GM19025 (cell line): ENCODE results near the gene PLXNA2.

Source experiments
- ATAC-seq: cut with Tn5 transposase; IDR thresholded peaks from one replicate; pipeline ENCODE4 v1.9.1; 2021; ENCODE audit warnings: mild to moderate bottlenecking, low read depth, moderate library complexity; ENCODE audit not compliant: unreplicated experiment

Gene PLXNA2

DNA sequence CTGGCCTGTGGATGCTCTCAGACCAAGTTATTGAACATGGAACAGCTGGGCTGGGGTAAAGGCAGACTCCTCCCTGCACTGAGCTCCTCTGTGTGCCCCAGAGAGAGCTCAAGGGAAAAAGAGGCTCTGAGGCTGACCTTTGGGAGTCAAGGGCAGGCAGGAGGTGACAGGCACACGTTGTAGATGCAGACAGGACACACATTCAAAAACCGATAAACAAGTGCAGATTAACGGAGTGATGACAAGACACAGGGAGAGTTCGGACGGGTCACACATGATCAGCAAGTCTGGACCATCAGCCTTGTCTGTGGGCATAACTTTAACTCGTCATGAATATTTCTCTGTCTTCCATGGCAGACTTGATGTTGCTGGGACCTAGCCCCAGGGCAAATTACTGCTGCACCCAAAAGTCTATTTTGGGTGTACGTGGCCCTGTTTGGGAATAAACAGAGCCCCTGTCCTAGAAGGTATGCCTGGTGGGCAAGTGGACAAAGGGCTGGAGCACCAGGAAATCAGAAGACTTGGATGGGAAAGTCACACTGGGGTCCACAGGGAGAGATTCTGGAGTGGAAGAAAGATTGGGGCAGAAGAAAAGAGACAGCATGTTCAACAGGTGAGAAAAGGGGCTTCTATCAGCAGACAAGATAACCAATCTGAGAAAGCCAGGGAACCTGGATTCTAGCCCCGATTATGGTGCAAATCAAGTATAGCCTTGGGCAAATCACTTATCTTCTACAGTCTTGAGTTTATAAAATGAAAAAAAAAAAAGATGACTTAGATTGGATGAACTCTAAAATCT, 74.9 kb downstream of the PLXNA2 start:
- ATAC-seq = no peak

DNA sequence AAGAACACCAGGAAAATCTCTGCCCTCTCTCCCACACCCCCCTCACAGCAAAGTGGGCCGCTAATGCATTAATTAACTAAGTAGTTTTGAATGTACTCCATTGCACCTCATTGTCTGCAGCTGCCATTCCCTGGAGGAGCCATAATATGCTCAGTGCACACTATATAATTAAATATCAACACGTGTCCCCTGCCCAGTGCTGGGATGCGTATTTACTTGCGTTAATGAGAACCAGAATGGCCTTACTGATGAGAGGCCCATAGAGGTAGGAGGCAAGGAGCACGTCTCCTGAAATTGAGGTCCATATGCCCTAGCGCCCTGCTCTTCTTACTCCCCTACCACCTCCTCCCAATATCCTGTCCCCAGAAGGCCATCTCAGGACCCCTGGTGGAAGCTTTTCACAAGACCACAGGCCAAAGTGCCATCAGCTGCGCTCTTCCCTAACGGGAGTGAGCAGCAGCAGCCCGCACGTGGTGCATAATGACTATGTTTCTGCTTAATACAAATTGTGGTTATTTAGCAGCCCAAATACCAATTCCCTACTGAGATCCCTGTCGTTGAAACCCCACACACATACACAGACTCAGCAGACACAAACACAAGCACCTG, 76.8 kb downstream of the PLXNA2 start:
- no peak for ATAC-seq

DNA sequence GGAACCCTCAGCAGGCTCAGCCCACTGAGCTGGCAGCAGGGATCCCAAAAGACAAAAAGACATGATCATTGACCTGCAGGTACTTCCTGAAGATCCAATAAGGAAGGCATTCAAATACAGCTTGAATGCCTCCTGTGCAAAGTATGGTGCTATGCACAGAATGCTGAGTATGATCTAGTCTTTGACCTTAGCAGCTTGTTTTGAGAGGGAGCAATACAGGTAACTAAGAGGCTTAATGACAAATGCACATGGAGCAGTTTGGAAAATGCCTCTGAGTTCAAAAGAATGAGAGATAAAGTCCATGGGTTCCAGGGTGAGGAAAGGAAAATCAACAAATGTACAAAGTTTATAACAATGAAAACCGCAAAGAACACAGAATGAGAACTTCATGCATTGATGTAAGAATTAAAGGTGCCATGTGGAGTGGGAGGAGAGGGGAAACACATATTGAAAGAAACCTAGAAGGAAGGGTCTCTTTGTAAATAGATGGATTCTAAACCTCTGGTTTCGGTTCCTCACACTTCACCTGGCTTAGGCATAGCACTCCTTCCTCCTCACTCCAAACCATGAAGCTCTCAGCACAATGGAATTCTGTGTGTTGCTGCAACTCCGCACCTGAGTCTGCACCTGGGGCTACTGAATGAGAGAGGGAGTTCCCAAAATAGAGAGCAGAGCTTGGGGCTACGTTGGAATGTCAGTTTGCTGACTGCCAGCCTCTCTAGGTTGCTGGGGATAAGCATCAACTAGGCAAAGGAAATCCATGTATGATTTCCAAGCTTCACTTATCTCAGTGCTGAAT, 77.6 kb downstream of the PLXNA2 start:
- no peak for ATAC-seq

DNA sequence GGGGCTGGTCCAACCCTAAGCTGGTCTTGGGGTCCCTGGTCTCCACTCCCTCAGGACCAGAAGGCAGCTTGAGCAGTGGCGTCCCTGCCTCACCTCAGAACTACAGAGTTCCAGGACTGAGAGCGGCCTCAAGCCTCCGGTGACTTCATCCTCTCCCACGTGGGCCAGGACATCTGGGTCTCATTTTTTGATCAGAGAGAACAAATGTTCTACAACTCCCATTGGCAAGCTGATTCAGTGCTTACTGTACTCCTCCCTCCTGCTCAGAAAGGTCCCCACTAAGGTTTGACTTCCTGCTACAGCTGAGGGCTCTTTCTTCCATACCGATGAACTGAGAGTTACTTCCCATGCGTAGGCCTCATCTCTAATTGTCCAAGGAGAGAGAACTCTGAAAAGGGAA, 78.5 kb downstream of the PLXNA2 start:
- ATAC-seq = no peak

DNA sequence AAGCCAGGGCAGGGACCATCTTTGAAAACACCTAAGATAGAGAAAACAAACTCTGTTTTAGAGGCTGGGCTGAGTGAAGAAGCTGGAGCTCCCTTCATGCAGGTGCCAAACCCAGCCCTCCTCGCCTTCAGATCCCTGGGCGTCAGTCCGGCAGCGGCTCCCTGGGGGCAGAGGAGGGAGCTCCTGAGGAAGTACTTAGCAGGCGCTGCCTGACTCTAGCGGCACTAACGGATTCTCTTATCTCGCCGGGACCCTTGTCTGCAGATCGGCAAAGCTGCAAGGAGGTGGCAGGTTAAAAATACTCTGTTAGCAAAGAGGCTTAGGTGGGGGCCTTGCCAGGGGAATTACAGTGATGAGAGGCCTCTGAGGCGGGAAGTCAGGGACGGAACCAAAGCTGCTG, 79.6 kb downstream of the PLXNA2 start:
- ATAC-seq = no peak

DNA sequence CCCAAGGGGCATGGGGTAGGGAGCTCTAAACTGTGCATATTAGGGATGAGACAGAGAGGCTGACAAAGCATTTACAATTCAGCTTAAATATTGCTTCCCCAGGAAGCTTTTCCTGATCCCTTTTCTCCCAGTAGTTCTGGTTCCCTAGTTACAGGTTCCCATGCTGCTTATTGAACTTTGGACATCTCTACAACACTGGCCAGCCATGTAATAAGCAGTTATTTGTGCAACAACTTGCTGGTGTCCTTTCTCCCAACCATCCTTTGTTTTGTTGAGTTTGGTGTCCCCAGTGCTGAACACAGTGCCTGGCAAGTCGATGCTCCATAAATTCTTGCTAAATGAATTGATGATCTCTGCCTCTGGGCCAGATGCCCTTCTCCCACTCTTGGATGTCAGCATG, 80.6 kb downstream of the PLXNA2 start:
- ATAC-seq = no peak

DNA sequence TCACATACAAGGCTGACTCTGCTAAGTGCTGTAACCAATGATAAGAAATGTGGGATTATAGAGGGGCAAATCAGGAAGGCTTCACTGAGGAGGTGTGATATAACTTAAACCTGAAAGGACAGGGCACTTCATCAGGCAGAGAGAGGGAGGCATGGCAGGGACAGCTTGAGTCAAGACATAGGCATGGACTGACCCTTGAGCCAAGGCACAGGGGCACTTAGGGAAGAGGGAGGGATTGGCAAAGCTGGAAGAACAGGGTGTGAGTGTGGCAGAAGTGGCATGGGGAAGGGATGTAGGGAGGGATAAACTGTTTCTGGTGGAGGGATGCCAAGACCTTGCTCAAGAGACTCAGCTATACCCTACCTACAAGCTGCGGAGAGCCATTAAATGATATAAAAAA, 81.3 kb downstream of the PLXNA2 start:
- no peak for ATAC-seq

DNA sequence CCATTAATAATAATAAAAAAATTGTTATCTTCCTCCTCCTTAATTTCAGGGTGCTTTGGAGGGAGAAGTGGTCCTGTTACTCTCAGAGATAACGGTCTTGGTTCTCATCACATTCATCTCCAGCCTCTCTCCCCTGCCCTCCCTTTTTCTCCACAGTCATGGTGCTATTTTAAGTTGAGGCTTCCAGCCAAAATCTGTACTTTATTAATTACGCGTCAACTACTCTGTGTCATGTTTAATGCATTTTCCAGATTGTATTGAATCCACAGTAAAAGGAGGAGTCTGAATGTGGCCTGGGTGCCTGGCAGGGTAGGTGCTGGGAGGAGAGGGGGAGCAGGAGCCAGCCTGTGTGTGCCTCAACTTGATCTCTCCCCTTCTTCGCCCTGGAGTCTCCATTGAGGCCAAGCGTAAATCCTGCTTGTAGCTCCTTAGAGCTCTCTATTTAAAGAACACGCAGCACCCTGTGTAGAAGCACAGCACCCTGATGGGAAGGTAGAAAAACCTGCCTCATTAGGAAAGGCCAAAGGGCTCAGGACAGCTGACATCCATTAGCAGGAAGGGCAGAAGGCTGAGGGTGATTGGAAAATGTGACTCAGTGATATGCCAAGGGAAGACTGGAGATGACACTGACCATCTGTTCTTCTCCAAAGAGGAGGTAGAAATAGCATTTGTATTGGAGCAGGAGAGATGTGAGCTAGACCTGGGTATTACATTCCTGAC, 82.4 kb downstream of the PLXNA2 start:
- ATAC-seq = no peak

DNA sequence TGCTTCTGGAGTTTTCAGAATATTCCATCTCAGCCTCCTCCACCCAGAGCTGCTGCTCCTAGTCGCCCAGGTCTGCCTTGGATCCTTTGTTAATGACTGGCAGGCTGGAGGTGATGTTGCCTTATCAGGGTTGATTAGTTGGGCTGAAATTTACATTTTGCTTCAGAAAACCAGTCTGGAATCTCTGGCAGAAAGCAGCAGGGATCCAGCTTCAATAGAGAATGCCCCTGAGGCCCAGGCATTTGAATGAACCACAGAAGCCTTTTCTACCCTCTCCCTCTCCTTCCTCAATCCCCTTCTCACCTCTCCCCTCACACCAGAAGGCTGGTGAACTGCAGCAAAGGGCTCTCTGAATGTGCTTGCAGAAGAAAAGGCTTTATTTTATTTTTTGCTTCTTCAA, 83.2 kb downstream of the PLXNA2 start:
- no peak for ATAC-seq

DNA sequence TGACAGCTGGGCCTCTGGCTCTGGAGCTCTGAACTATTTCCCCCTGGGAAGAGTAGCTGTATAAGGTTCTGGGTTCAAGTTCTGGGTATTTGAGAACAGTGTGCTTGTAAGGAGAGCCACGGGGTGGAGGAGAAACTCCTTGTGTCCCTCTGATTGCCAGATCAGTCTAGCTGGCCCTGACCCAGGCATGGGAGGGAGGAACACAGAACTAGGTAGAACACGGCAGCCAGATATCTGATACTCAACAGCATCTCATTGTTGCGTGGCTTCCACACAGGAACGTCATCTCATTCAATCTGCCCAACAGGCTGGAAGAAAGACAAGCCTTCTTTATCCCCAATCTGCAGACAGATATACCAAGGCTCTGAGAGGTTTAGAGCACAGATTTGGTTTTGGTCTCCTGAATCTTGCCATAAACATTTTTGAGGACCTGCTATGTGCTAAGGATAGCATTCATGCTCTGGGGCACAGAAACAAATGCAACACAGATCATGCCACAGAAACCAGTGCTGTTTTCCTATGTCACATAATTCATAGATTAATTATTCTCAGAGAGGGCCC, 83.8 kb downstream of the PLXNA2 start:
- ATAC-seq = no peak

DNA sequence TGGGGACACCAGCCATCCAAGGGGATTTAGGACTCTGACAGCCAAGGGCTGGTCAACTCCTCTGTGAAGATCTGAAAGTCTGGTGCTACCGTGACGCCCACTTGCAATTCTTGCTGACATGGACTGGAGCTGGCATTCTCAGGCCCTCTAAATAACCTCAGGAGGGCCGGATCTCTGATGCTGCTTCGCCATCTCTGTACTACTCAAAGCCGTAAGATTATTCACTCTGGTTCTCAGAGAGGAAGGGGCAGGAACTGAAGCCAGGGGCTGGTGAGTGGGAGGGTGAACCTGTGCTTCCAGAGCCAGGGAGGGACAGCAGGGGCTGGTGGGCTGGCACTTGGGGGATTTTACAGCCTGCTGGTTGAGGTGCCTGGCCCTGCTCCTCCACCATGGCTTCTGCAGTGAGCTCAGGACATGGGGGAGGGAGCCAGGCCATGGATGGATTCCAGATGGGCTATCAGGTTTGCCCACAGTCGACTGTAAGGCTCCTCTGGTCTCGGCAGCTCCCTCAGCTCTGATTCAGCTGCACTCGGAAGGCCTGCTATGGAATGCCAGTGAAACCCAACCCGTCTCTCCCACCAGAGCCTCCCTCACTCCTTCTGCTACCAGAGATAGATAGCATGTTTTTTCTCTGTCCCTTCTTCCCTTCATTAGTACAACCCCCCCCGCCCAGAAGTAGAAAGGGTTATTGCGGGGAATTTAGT, 84.5 kb downstream of the PLXNA2 start:
- ATAC-seq = no peak

DNA sequence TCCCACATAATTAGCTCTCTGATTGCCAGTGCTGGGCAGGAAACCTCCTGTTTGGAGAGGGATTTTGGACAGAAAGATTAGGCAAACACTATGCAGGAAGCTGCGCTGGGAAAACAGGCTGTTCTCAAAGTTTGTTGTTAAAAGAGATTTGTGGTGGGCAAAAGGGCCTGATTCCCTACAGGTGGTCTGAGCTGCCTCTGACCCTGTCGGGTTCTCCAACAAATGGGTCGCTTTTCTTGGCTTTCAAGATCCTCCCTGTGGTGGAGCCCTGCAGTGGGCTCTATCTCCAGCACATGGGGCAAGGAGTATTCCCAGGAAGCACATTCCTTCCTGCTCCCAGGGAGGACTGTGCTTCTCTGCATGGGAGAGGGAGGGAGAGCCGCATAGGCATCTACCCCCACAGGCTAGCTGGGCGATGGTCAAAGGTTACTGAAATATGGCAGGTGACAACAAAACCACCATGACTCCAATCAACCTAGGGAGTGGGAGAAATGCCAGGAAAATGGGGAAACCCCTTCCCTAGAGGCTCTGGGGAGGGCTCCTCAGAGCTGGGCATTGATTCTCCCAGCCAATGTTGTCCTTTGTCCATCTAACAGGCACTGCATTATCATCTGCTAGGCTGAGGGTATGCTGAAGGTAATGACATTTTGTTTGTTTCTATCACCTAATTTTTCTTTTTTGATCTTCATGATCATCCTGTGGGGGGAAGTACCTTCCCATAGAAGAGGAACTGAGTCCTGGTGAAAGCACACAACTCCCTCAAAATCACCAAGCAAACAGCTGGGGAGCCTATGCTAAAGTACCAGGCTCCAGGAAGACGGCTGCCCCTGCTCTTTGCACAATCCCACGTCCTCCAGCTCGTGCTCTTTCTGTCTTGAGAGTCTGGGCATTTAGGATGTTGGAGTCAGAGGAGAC, 85.3 kb downstream of the PLXNA2 start:
- no peak for ATAC-seq

DNA sequence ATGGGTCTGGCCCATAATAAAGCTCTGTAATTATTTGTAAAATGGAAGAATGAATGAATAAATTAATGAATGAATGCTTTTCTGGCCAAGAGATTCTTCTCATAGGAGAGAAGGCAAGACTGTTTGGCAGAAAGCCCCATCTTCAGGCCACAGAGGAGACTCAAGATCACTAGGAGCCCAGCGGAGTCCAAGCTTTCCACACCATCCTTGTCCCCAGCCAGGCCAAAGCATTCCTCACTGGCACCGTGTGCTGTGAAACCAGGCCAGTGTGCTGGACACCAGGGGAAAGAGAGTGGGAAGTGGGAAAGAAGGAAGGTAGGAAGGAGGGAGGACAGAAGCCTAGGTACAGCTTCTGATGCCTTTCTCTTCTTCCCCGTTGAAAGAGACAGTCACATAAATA, 86.4 kb downstream of the PLXNA2 start:
- ATAC-seq = no peak

DNA sequence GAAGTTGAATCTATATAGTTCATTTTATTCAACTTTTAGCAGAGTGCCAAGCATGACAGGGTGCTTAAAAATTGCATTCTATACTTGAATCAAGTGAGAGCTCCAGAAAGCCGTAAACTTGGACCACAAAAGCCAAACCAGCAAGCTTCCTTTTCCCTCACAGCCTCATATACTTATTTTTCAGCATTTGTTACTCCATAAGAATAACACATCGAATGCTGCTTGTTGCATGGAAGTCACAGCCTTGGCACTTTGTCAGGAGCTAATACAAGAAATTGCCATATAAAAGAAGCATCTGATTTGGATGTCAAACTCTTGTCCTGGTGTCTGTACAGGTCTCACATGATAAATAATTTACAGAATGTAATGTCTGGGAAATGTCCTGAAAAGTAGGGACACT, 87.4 kb downstream of the PLXNA2 start:
- ATAC-seq = no peak

DNA sequence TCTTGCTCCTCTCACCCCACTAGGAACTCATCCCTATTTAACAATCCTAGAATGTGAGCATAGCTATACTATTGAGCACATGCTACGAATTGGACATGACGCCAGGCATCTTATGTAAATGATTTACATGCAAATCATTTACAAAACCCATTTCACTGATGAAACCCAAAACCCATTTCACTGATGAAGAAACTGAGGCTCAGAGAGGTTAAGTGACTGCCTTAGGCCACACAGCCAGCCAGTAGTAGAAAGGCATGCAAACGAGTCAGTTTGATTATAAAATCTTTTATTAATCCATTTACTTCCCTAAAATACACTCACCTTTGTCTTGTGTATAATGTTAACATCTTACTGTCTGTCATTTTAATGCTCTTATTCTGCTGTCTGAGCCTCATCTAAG, 87.9 kb downstream of the PLXNA2 start:
- ATAC-seq = no peak

DNA sequence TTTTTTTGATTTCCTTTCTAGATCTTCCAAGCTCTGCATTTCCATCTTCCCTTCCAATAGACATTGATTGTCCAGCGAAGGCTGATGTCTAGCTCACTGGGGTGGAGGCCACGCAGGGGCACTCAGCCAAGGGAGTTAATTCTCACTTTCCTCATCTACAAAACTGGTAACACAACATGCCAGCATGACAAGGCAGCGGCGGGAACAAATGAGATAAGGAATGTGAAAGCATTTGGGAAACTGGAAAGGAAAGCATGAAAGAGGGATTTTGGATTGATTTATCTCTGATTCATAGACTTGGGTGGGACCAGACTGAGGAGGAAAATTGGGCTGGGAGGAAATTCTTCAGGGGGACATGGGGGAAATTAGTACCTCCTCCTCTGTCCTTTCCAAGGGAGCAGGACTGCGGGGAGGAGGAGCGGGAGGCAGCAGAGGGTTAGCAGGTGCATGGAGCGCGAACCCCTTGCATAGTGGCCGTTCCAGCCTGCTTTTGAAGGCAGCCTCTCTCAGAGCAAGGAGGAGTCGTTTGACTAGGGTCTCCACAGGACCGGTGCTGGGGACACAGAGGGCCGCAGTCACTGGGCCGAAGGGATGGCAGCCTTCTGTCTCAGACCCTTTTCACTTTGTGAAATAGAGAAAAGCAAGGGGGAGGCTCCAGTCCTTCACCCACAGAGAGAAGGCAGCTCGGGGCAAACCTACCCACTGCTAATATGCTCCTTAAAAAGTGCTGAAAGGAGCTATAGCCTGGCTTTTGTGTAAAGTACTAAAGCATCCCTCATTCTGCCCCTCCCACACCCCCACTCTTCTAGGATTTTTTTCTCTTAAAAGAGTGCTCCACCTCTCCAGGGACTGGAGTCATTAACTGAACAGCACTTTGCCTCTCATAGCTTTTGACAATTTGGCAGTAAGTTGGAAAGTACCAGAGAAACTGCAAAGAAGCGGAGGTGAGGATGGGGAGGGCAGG, 89.2 kb downstream of the PLXNA2 start:
- ATAC-seq = no peak

DNA sequence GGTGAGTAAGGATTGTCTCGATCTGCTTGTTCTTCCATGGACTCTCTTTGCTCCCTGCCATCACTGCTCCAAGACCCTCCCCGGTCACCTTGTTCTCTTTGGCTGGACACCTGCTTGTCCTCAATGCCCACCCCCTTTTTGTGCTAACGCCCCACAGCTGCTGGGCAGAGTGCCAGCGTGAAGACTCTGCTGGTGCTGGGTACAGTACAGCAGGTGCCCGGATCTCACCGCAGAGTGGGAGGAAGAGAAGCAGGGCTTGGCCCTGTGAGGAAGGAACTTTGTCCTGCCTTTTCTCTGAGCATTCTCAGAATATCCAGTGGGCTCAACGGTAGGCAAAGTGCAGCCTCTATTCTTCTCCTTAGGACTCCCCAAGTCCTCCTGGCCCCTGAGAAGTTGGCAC, 90.1 kb downstream of the PLXNA2 start:
- ATAC-seq = no peak

DNA sequence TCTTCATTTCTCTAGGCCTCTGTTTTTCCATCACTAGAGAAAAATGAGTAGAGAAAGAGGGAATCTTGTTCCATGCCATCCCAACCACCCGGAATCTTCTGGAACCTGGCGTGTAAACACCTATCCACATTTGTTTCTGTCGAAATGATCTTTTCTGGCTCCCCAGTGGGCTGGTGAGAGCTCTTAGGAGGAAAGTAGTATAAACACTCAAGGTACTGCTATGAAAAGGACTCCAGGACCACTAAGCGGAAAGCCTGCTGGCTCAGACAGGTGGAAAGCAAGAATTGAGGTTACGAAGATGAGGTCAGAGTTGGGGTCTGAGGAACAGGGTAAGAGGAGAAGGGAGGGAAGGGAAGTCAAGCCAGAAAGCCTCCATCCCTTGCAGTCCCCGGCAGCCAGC, 90.8 kb downstream of the PLXNA2 start:
- no peak for ATAC-seq
